Activated CD8-positive, alpha-beta T cell treated with anti-CD3 and anti-CD28 coated beads for 36 hours (primary cell): ENCODE measurements around the gene QSER1. TPM values are rescaled to one million over a fixed set of nuclear protein-coding genes. Genes with fewer than 3 reads are reported as not detected.
"Not testable (repeated sequence)": the region's sequence is repeated elsewhere in the genome, so short reads cannot be mapped to it uniquely, and the experiment has no call there.

Experiments used
- ATAC-seq: fragments of 200-7000 bp; cut with Tn5 transposase; one replicate; pipeline ENCODE4 v1.10.0; 2021; ENCODE audit warnings: mild to moderate bottlenecking, moderate library complexity
- CTCF ChIA-PET: fragments of 350-600 bp; sonication (Branson Sonifier 250); formaldehyde crosslinking; loops from one replicate; lab custom pipeline; 2021; ENCODE audit warnings: antibody characterized with exemption; lab: Charles Lee
- POLR2A ChIA-PET: fragments of 350-600 bp; sonication (Branson Sonifier 250); formaldehyde crosslinking; loops from one replicate; lab custom pipeline; 2021; ENCODE audit warnings: antibody characterized with exemption; lab: Charles Lee
- DNase-seq: peaks from one replicate; pipeline ENCODE4 v3.0.0-alpha.2; 2020
- H3K27ac Mint-ChIP-seq: one replicate; pipeline ENCODE4 v1.8.0; 2021; ENCODE audit warnings: mild to moderate bottlenecking, mixed read lengths
- H3K27me3 Mint-ChIP-seq: one replicate; pipeline ENCODE4 v1.8.0; 2021; ENCODE audit warnings: mixed read lengths
- H3K36me3 Mint-ChIP-seq: one replicate; pipeline ENCODE4 v1.8.0; 2021; ENCODE audit warnings: low read depth, mixed read lengths
- H3K4me1 Mint-ChIP-seq: one replicate; pipeline ENCODE4 v1.8.0; 2021; ENCODE audit warnings: low read depth, mixed read lengths
- H3K4me3 Mint-ChIP-seq: one replicate; pipeline ENCODE4 v1.8.0; 2021; ENCODE audit warnings: mild to moderate bottlenecking, moderate library complexity, mixed read lengths
- H3K9me3 Mint-ChIP-seq: one replicate; pipeline ENCODE4 v1.8.0; 2021; ENCODE audit warnings: mixed read lengths
- CTCF ChIP-seq: fragments of 200-600 bp; IDR thresholded peaks from one replicate; pipeline ENCODE4 v1.8.0; 2022; ENCODE audit warnings: antibody characterized with exemption, mild to moderate bottlenecking
- intact Hi-C: fragments of 100-400 bp; cut with micrococcal nuclease; formaldehyde crosslinking; loops from one replicate; pipeline ENCODE4 v1.10.0; 2022
- total RNA-seq, 2 experiments: library from RNA; stranded (reverse); gene quantifications; one replicate each; pipeline ENCODE4 v1.2.3, GENCODE V29; 2021

The QSER1 gene
- total RNA-seq, 2 experiments from 2014 or later: 10.5 to 11.2 TPM

- Mint-ChIP-seq H3K36me3 (no peaks in the 10 kb centered on the region), H3K4me1 (no peaks in the 10 kb centered on the region), H3K27me3 (no peaks in the 10 kb centered on the region), H3K27ac (no peak overlapping the region), H3K9me3 (no peaks in the 10 kb centered on the region), H3K4me3 (no peak overlapping the region)
- DNase-seq (no peak), ATAC-seq (no peak)
- intact Hi-C loops: no loop called here
- ChIA-PET POLR2A (interaction anchor here (1.8 kb wide), 1 partner anchor 12 kb away, joined by 5 read pairs; no protein-coding TSS in a partner anchor), CTCF (interaction anchor here (0.9 to 2.2 kb wide), 2 partner anchors 36 to 38 kb away, joined by 3 to 5 read pairs; no protein-coding TSS in a partner anchor)
- no peak for TF ChIP-seq CTCF
These were observed 134.6 kb downstream of the QSER1 start for GRCh38 chr11:33027233-33027632.

GRCh38 chr11:33027846-33028536 lies 135.4 kb downstream of the QSER1 start:
- ChIA-PET POLR2A (interaction anchor here (1.8 kb wide), 1 partner anchor 11 kb away, joined by 5 read pairs; no protein-coding TSS in a partner anchor), CTCF (interaction anchor here (2.2 kb wide), 1 partner anchor 35 kb away, joined by 5 read pairs; no protein-coding TSS in a partner anchor)
- ATAC-seq: no peak
- H3K9me3 Mint-ChIP-seq: no peaks in the 10 kb centered on the region
- H3K36me3 Mint-ChIP-seq: no peaks in the 10 kb centered on the region
- intact Hi-C loops: no loop called here
- no peak overlapping the region for H3K4me3 Mint-ChIP-seq
- H3K27ac Mint-ChIP-seq: no peak overlapping the region
- TF ChIP-seq CTCF: no peak
- H3K4me1 Mint-ChIP-seq: no peaks in the 10 kb centered on the region
- no peak for DNase-seq
- no peaks in the 10 kb centered on the region for H3K27me3 Mint-ChIP-seq

GRCh38 chr11:33028537-33028914 lies 135.9 kb downstream of the QSER1 start:
- H3K36me3 Mint-ChIP-seq: no peaks in the 10 kb centered on the region
- no peak overlapping the region for H3K27ac Mint-ChIP-seq
- DNase-seq: no peak
- no peaks in the 10 kb centered on the region for H3K9me3 Mint-ChIP-seq
- no peaks in the 10 kb centered on the region for H3K27me3 Mint-ChIP-seq
- H3K4me1 Mint-ChIP-seq: no peaks in the 10 kb centered on the region
- ChIA-PET POLR2A (interaction anchor here (0.7 to 1.3 kb wide), 2 partner anchors 10 to 64 kb away, joined by 3 to 7 read pairs; no protein-coding TSS in a partner anchor), CTCF (interaction anchor here (1.0 to 2.2 kb wide), 2 partner anchors 35 to 37 kb away, joined by 3 to 5 read pairs; no protein-coding TSS in a partner anchor)
- intact Hi-C loops: no loop called here
- ATAC-seq: no peak
- no peak overlapping the region for H3K4me3 Mint-ChIP-seq
- no peak for TF ChIP-seq CTCF

GRCh38 chr11:33029218-33029617 lies 136.6 kb downstream of the QSER1 start:
- H3K36me3 Mint-ChIP-seq, H3K4me1 Mint-ChIP-seq, DNase-seq, ATAC-seq, H3K27ac Mint-ChIP-seq, H3K4me3 Mint-ChIP-seq, H3K27me3 Mint-ChIP-seq, intact Hi-C loops, H3K9me3 Mint-ChIP-seq: not testable (repeated sequence)
- ChIA-PET CTCF (interaction anchor here (0.7 to 1.0 kb wide), 3 partner anchors 15 to 82 kb away, joined by 3 to 4 read pairs (median 3); no protein-coding TSS in a partner anchor), POLR2A (interaction anchor here (0.7 to 1.3 kb wide), 3 partner anchors 10 to 65 kb away, joined by 3 to 7 read pairs (median 3); no protein-coding TSS in a partner anchor)

Other genes starting within 250 kb of the QSER1 start
- gene CCDC73, start 98.1 kb upstream of the QSER1 start, total RNA-seq: not detected
- gene PRRG4, start 62.9 kb upstream of the QSER1 start, total RNA-seq: under 1 TPM; 0.27 to 0.34 TPM
- 1 to 10 TPM; 2.8 to 3.0 TPM for gene DEPDC7, start 123.1 kb downstream of the QSER1 start, total RNA-seq
- 10 to 100 TPM; 11.0 to 12.7 TPM for gene TCP11L1, start 146.8 kb downstream of the QSER1 start, total RNA-seq